Hypothalamus (tissue), 51 donors: ENCODE results near the gene PATJ.
A peak's percentile ranks its signal among the peaks of the same experiment; 100 is the strongest.
"Not testable (repeated sequence)": the region's sequence is repeated elsewhere in the genome, so short reads cannot be mapped to it uniquely, and the experiment has no call there.

Experiments used
- DNase-seq, 51 donors: peaks; one replicate each; lab custom pipeline; 2025; lab: John Stamatoyannopoulos, UW

PATJ gene

GRCh38 chr1:61819421-61819820 lies 77.1 kb downstream of the PATJ start:
- DNase-seq: no peak

- no peak for DNase-seq
Observed at GRCh38 chr1:61825393-61825792, 83.1 kb downstream of the PATJ start.

GRCh38 chr1:61828805-61829204 lies 86.5 kb downstream of the PATJ start:
- DNase-seq: no peak

- DNase-seq: no peak
Observed at GRCh38 chr1:61836649-61837048, 94.4 kb downstream of the PATJ start.

GRCh38 chr1:61837607-61838006 lies 95.3 kb downstream of the PATJ start:
- DNase-seq: not testable (repeated sequence)

GRCh38 chr1:61839679-61840078 lies 97.4 kb downstream of the PATJ start:
- no peak for DNase-seq

- no peak for DNase-seq
Observed at GRCh38 chr1:61842036-61842435, 99.8 kb downstream of the PATJ start.

GRCh38 chr1:61842863-61843514 lies 100.7 kb downstream of the PATJ start:
- DNase-seq: peak in 5 of 51 donors; percentile 1

GRCh38 chr1:61844006-61844405 lies 101.7 kb downstream of the PATJ start:
- no peak for DNase-seq

- not testable (repeated sequence) for DNase-seq
Observed at GRCh38 chr1:61844664-61845063, 102.4 kb downstream of the PATJ start.

GRCh38 chr1:61851235-61851634 lies 109.0 kb downstream of the PATJ start:
- DNase-seq: no peak

- DNase-seq: peak in 3 of 51 donors; percentile 0 to 43 (median 5)
Observed at GRCh38 chr1:61851849-61852669, 109.8 kb downstream of the PATJ start.

GRCh38 chr1:61852670-61853015 lies 110.4 kb downstream of the PATJ start:
- DNase-seq: peak in 1 of 51 donors; percentile 3

GRCh38 chr1:61853583-61853982 lies 111.3 kb downstream of the PATJ start:
- no peak for DNase-seq

- no peak for DNase-seq
Observed at GRCh38 chr1:61864489-61864888, 122.2 kb downstream of the PATJ start.

- DNase-seq: no peak
Observed at GRCh38 chr1:61865646-61866220, 123.5 kb downstream of the PATJ start.

GRCh38 chr1:61869691-61870109 lies 127.4 kb downstream of the PATJ start:
- DNase-seq: no peak

- no peak for DNase-seq
Observed at GRCh38 chr1:61872206-61872605, 129.9 kb downstream of the PATJ start.

GRCh38 chr1:61873581-61873980 lies 131.3 kb downstream of the PATJ start:
- no peak for DNase-seq

GRCh38 chr1:61873994-61874393 lies 131.7 kb downstream of the PATJ start:
- DNase-seq: no peak

- DNase-seq: no peak
Observed at GRCh38 chr1:61875198-61875597, 132.9 kb downstream of the PATJ start.
